Epithelial cell of umbilical artery (primary cell): Measurements from ENCODE around the gene NAGK. TPM values are rescaled to one million over a fixed set of nuclear protein-coding genes. Genes with fewer than 3 reads are reported as not detected.

Experiments
- total RNA-seq: library from RNA; depleted of rRNA; stranded (reverse); fragments of >200 nt; gene quantifications from 2 replicates; pipeline ENCODE4 v1.2.3, GENCODE V29; 2014

The NAGK gene
- total RNA-seq, result 46.8 and 71.3 TPM in 2 replicates

GRCh38 chr2:71068218-71069035 lies at the start of gene NAGK:
Gene NAGK (plus strand): TSS chr2:71068648. CDS start chr2:71068684, 36 bp downstream.

Other genes with a start within 250 kb of the NAGK start
- 0.15 TPM in 1 of 2 replicates, not detected in the other for gene CLEC4F, start 248.0 kb upstream of the NAGK start, total RNA-seq
- gene CD207, start 232.8 kb upstream of the NAGK start, total RNA-seq, result under 0.01 and 0.30 TPM in 2 replicates
- 2.9 and 4.7 TPM in 2 replicates for gene VAX2, start 168.1 kb upstream of the NAGK start, total RNA-seq
- gene ATP6V1B1, start 132.7 kb upstream of the NAGK start, total RNA-seq, result 0.15 and 0.65 TPM in 2 replicates
- 0.15 and 0.32 TPM in 2 replicates for gene ANKRD53, start 90.0 kb upstream of the NAGK start, total RNA-seq
- gene TEX261, start 73.8 kb upstream of the NAGK start, total RNA-seq, result 19.9 and 20.8 TPM in 2 replicates
- gene MCEE, start 61.6 kb downstream of the NAGK start, total RNA-seq, result 9.4 and 9.6 TPM in 2 replicates
- gene MPHOSPH10, start 62.0 kb downstream of the NAGK start, total RNA-seq, result 28.6 and 34.2 TPM in 2 replicates
- gene PAIP2B, start 158.5 kb downstream of the NAGK start, total RNA-seq, result 0.32 and 0.91 TPM in 2 replicates